Urinary bladder (tissue), 4 donors: ENCODE data around the gene C15orf61. TPM values are rescaled to one million over a fixed set of nuclear protein-coding genes. Genes with fewer than 3 reads are reported as not detected.

Experiments
- DNase-seq: peaks from one replicate; pipeline ENCODE4 v3.0.0-alpha.2; 2015; ENCODE audit errors: extremely low spot score
- H3K27ac ChIP-seq: one replicate; pipeline ENCODE4 v1.5.1; 2013; ENCODE audit warnings: low read depth, mild to moderate bottlenecking, moderate library complexity
- H3K36me3 ChIP-seq: one replicate; pipeline ENCODE4 v1.6.1; 2013; ENCODE audit warnings: mild to moderate bottlenecking, moderate library complexity; ENCODE audit not compliant: insufficient read depth
- H3K4me1 ChIP-seq: one replicate; pipeline ENCODE4 v1.6.1; 2013; ENCODE audit warnings: mild to moderate bottlenecking, moderate library complexity; ENCODE audit not compliant: insufficient read depth
- H3K4me3 ChIP-seq: one replicate; pipeline ENCODE4 v1.5.1; 2013; ENCODE audit warnings: low read depth, low read length
- WGBS: extraction: QIAGEN DNeasy Blood & Tissue Kit; methylation state at CpG from one replicate; pipeline ENCODE4 v1.1.7; 2013; 5-methylcytosine and 5-hydroxymethylcytosine counted together
- polyA plus RNA-seq: library from polyadenylated mRNA; stranded (reverse); fragments of 200-250 nt; gene quantifications from one replicate; pipeline ENCODE4 v1.2.3, GENCODE V29; 2013
- total RNA-seq: library from RNA; depleted of rRNA; stranded (reverse); fragments of >200 nt; gene quantifications from one replicate; pipeline ENCODE4 v1.2.3, GENCODE V29; 2014
- donor health status: healthy with polysubstance abuse.
- donor health status: healthy.

Gene C15orf61
- total and polyA plus RNA-seq, 2 donors, result 5.1 to 5.2 TPM

DNA sequence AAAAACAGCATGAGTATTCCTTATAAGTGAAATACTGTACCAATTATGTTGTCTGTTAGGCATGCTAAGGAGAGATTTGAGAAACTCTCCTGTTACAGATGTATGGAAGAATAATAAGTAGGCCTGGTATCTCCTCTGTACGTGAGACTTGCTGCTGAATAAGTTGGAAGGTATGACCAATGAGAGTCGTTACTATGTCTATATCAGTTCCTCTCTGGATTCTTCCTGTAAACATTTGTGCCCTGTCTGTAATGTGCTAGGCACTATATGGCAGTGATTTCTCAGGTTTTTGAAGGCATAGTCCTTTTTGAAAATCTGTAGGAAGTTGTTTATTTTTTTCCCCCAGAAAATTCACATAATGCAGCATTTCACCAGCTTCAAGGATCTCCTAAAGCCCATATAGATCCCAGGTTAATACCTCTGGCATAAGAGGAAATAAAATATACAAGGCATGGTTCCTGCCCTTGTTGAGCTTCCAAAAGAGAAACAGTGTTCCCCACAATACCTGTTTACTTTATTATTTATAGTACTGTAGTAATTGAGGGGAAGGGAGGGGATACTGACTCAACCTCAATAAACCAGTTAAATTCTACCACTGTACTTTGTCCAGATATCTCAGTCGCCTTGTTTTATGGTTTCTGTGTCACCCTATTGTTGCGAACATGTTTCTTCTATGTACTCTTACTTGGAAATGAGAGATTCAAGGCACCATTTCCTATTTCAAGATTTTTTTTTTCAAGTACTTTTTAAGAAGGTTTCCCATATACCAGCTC is 50.1 kb downstream of the C15orf61 start:
- no peak for DNase-seq
- H3K4me3 ChIP-seq, result no peak overlapping the region
- H3K27ac ChIP-seq, result no peak overlapping the region
- WGBS, result 92% methylated on average over 4 of the region's 4 CpGs
- no peaks in the 10 kb centered on the region for H3K36me3 ChIP-seq
- no peaks in the 10 kb centered on the region for H3K4me1 ChIP-seq

DNA sequence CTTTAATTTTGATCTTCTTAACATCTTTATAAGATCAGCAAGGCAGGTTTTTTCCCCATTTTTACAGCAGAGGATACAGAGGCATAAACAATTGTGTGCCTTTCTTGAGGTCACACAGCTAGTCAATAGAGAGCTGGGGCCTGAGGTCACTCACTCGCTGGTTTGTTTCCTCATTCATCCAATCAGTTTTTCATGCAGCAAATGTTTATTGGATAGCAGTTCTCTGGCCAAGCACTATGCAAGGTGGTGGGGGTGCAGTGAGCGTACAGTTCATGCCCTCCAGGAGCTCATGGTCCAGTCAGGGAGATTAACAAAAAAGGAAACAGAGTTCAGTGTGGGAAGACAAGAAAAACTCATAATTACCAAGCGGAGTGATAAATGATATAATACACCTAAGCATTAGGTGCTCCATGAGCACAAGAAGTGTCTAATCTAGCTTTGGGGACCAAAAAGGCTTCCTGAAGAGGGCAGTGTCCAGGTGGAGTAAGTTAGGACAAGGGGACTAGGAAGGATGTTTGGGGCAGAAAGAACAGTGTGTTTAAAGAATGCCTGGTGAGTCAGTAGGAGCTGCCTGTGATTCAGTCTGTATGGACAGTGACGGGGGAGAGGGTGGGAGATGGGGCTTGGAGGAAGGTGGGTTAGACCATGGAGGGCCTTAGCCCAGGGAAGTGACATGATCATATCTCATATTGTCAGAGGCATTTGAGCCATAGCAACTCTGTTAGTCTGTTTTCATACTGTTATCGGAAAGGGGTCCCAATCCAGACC is 50.9 kb downstream of the C15orf61 start:
- Histone ChIP-seq H3K36me3 (no peaks in the 10 kb centered on the region), H3K4me3 (no peak overlapping the region), H3K4me1 (no peaks in the 10 kb centered on the region), H3K27ac (no peak overlapping the region)
- WGBS, result 91% methylated on average over 5 of the region's 5 CpGs
- no peak for DNase-seq

GRCh38 chr15:67573194-67573593 is 52.3 kb downstream of the C15orf61 start:
- DNase-seq, result no peak
- Histone ChIP-seq H3K36me3 (no peaks in the 10 kb centered on the region), H3K4me3 (no peak overlapping the region), H3K4me1 (no peaks in the 10 kb centered on the region), H3K27ac (no peak overlapping the region)
- WGBS, result 93% methylated on average over 3 of the region's 3 CpGs

DNA sequence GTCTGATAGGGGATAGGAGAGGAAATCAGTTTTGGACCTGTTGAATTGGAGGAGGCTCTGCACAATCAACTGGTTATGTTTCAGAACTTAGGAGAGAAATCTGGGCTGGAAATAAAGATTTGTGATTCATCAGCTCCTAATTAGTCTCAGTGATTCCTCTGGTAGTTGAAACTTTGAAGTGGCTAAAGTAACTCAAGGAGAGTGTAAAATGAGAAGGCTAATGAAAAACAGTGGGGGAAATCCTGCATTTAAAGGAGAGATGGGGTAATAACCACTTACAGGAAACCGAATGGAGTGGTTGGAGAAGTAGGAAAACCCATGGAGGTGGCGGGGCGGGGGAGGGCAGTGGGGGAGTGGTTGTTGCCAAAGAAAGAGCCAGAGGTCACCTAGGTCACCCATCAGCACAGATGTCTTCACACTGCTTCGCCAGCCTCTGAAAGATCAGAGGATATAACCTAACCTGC is 54.1 kb downstream of the C15orf61 start:
- Histone ChIP-seq H3K4me1 (no peaks in the 10 kb centered on the region), H3K4me3 (no peak overlapping the region), H3K27ac (no peak overlapping the region), H3K36me3 (no peaks in the 10 kb centered on the region)
- WGBS, result 90% methylated on average over 4 of the region's 4 CpGs
- DNase-seq, result no peak

- Histone ChIP-seq H3K36me3 (no peaks in the 10 kb centered on the region), H3K27ac (no peak overlapping the region), H3K4me3 (no peak overlapping the region), H3K4me1 (no peaks in the 10 kb centered on the region)
- no peak for DNase-seq
- WGBS, result 96% methylated on average over 4 of the region's 4 CpGs
Observed at GRCh38 chr15:67578020-67578600, 57.2 kb downstream of the C15orf61 start.

GRCh38 chr15:67579164-67579563 is 58.2 kb downstream of the C15orf61 start:
- Histone ChIP-seq H3K36me3 (no peaks in the 10 kb centered on the region), H3K4me1 (no peaks in the 10 kb centered on the region), H3K4me3 (no peak overlapping the region), H3K27ac (no peak overlapping the region)
- 94% methylated on average over 5 of the region's 5 CpGs for WGBS
- no peak for DNase-seq

Other genes with a start within 250 kb of the C15orf61 start
- 17.3 TPM for gene MAP2K5, start 21.6 kb downstream of the C15orf61 start, total RNA-seq
- 15.4 TPM for gene MAP2K5, start 21.6 kb downstream of the C15orf61 start, polyA plus RNA-seq